ENCODE data around the gene CRTC3. TPM values are rescaled to one million over a fixed set of nuclear protein-coding genes. Genes with fewer than 3 reads are reported as not detected.

The CRTC3 gene
- total RNA-seq, 1 experiment from 2014 or later, result 3.9 TPM

GRCh38 chr15:90562669-90563068 lies 32.9 kb downstream of the CRTC3 start:
- Histone ChIP-seq H3K4me1 (ENCODE audit: insufficient read depth, low read length) (no peaks in the 10 kb centered on the region; the same call in 1 of the 2 replicates), H3K18ac (ENCODE audit: insufficient read length, low read depth, low read length) (no peak overlapping the region), H3K27ac (ENCODE audit: insufficient read length, low read depth, low read length) (no peak overlapping the region), H2BK120ac (ENCODE audit: low read depth, low read length, poor library complexity, severe bottlenecking) (no peak overlapping the region), H2BK20ac (ENCODE audit: low read depth, low read length, poor library complexity, severe bottlenecking) (no peak overlapping the region), H3K23ac (ENCODE audit: insufficient read length, low read depth, low read length) (no peak overlapping the region), H4K91ac (ENCODE audit: insufficient read length, low read depth, low read length) (no peak overlapping the region), H4K5ac (ENCODE audit: insufficient read length, low read depth, low read length) (no peak overlapping the region), H3K79me2 (ENCODE audit: insufficient read depth, low read length) (no peaks in the 10 kb centered on the region), H4K20me1 (ENCODE audit: control insufficient read depth, insufficient read depth, insufficient read length) (no peaks in the 10 kb centered on the region), H3K9me3 (ENCODE audit: control insufficient read depth, low read depth, low read length) (no peaks in the 10 kb centered on the region), H4K8ac (replicated peaks; ENCODE audit: insufficient read length, low read depth, low read length) (no peak overlapping the region), H3T11ph (ENCODE audit: low read length) (no peak overlapping the region), H2BK5ac (ENCODE audit: insufficient read length, low read length) (no peak overlapping the region), H3K4ac (ENCODE audit: low read depth, low read length) (no peak overlapping the region), H3K4me2 (ENCODE audit: insufficient read depth, insufficient read length, low read length) (no peak overlapping the region), H3K14ac (ENCODE audit: insufficient read depth, low read length) (no peak overlapping the region), H2AFZ (ENCODE audit: low read length) (no peak overlapping the region), H3K79me1 (ENCODE audit: insufficient read depth, low read depth, low read length, poor library complexity, severe bottlenecking) (no peaks in the 10 kb centered on the region), H2BK15ac (ENCODE audit: low read depth, low read length) (no peak overlapping the region), H2BK12ac (ENCODE audit: insufficient read length, low read depth, low read length) (no peak overlapping the region), H3K23me2 (ENCODE audit: insufficient read length, low read depth, low read length, poor library complexity, severe bottlenecking) (no peaks in the 10 kb centered on the region), H3K56ac (ENCODE audit: insufficient read length, low read depth, low read length) (no peak overlapping the region), H2AK5ac (ENCODE audit: insufficient read length, low read length) (no peak overlapping the region), H3K9ac (ENCODE audit: extremely low read depth, insufficient read length, low read length) (no peak overlapping the region), H3K27me3 (ENCODE audit: insufficient read depth, low read length) (no peaks in the 10 kb centered on the region)
- no peak for TF ChIP-seq CTCF (conservative IDR thresholded peaks at IDR 0.05)
- H3K27me3 Mint-ChIP-seq (ENCODE audit: low read depth), result peaks cover 3% of the 10 kb centered on the region; the same call in 1 of the 2 replicates
- H3K9me3 Mint-ChIP-seq, result no peaks in the 10 kb centered on the region
- peak overlapping the region in 1 of 3 experiments; percentile 40; a peak in 1 of 7 replicates for H3K27ac Mint-ChIP-seq
- WGBS (ENCODE audit: extremely low coverage, insufficient read length, low lambda C conversion rate), result no CpG with 5 or more reads among the region's 5 CpGs
- no peaks in the 10 kb centered on the region for H3K36me3 Mint-ChIP-seq (ENCODE audit: insufficient read depth in 1 of 3, low read depth in 3 of 3)
- H3K4me1 Mint-ChIP-seq, result peaks cover 16 to 36% of the 10 kb centered on the region in 2 experiments
- H3K4me3 Mint-ChIP-seq, result no peak overlapping the region
- DNase-seq, result no peak
